Astrocyte of the spinal cord (primary cell): ENCODE measurements around the gene INIP.
A peak's percentile ranks its signal among the peaks of the same experiment; 100 is the strongest.

Experiments
- DNase-seq: peaks from one replicate; pipeline ENCODE4 v3.0.0; 2011; ENCODE audit warnings: low read depth, low spot score
- H3K4me3 ChIP-seq: 2 replicates; pipeline ENCODE4 v1.5.1; 2011; ENCODE audit warnings: low read depth, mild to moderate bottlenecking, low read length, moderate library complexity
- in situ Hi-C: cut with HindIII; loops from 2 replicates; pipeline ENCODE4 v1.10.0; 2017; ENCODE audit warnings: low sequenced_read_pairs
- TF ChIP-seq, protein P1 (sequence below): IDR thresholded peaks from 2 replicates; pipeline ENCODE4 v1.5.1; 2012; ENCODE audit warnings: low read depth, mild to moderate bottlenecking, low read length, inconsistent platforms

Gene INIP

DNA sequence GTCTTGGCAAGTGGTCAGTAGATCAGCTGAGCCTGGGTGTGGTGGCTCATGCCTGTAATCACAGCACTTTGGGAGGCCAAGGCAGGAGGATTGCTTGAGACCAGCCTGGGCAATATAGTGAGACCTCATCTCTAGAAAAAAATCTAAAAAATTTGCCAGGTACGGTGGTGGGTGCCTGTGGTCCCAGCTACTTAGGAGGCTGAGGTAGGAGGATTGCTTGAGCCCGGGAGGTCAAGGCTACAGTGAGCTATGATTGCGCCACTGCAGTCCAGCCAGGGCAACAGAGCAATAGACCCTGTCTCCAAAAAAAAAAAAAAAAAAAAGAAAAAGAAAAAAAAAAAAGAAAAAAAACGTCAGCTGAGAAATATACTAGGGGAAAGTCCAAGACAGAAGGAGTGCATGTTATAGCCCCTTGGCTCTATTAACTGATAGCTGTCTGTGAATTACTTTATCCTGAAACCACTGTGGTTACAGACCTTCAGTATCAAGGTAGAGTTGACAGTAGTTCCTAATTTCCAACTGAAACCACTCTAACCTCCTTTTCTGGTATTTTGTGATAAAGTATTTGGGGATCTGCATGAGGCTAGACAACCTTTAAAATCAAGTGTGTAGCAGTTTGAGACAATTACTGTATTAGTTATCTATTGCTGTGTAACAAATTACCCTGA, 2.3 kb upstream of the INIP start:
- TF ChIP-seq, protein P1, sequence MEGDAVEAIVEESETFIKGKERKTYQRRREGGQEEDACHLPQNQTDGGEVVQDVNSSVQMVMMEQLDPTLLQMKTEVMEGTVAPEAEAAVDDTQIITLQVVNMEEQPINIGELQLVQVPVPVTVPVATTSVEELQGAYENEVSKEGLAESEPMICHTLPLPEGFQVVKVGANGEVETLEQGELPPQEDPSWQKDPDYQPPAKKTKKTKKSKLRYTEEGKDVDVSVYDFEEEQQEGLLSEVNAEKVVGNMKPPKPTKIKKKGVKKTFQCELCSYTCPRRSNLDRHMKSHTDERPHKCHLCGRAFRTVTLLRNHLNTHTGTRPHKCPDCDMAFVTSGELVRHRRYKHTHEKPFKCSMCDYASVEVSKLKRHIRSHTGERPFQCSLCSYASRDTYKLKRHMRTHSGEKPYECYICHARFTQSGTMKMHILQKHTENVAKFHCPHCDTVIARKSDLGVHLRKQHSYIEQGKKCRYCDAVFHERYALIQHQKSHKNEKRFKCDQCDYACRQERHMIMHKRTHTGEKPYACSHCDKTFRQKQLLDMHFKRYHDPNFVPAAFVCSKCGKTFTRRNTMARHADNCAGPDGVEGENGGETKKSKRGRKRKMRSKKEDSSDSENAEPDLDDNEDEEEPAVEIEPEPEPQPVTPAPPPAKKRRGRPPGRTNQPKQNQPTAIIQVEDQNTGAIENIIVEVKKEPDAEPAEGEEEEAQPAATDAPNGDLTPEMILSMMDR, result no peak
- in situ Hi-C loops, result no loop called here
- H3K4me3 ChIP-seq, result no peak overlapping the region
- no peak for DNase-seq

DNA sequence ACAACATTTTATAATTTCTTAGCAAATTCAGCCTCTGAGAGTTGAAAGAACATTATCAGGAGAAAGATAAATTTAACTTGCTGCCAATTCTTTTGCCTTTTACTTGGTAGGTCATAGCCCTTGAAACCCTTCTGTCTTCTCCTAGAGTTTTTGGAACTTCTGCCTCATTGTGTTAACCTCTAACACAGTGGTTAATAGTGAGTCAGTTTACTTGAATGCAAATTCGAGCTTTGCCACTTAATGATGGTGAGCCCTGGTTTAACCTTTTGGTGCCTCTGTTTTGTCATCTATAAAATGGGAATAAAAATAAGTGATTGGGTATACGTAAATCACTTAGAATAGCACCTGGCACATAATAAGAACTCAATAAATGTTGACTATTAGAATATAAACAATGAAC, 1.8 kb upstream of the INIP start:
- no peak overlapping the region for H3K4me3 ChIP-seq
- TF ChIP-seq, protein P1, result no peak
- in situ Hi-C loops, result no loop called here
- no peak for DNase-seq

DNA sequence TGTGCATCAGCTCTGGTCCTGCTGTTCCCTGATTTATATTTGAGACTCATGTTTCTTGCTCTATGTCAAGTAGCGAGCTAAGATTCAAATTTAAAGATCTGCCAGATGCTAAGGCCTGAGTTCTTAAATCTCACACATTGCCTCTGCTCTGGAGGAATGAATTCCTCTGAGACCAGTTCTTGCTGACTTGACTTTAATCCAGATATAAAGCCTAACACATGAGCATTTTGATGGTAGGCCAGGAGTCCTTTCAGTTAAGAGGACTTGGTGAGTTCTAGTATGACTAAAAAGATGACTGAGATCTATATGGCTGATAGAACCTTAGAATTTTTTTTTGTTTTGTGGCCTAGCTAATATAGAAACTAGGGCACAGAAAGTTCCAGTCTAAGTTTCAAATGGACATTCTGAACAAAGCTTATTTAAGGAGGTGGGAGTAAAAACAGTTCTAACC, 1.3 kb upstream of the INIP start:
- in situ Hi-C loops, result no loop called here
- no peak overlapping the region for H3K4me3 ChIP-seq
- TF ChIP-seq, protein P1, result no peak
- DNase-seq, result no peak

DNA sequence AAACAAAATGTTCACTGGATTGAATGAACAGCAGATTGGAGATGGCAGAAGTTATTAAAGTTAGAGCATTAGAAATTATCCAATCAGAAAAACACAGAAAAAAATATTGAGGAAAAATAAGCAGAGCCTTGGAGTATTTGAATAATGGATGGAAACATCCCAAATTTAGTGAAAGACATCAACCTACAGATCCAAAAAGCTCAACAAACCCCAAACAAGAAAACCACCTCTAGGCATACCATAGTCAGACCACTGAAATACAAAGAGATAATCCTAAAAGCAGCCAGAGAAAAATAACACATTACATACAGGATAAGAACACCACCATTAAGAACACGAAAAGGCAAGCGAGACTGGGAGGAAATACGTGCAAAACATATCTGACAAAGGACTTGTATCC, 5.2 kb downstream of the INIP start:
- TF ChIP-seq, protein P1, result no peak
- in situ Hi-C loops, result no loop called here
- no peak for DNase-seq
- H3K4me3 ChIP-seq, result no peak overlapping the region

DNA sequence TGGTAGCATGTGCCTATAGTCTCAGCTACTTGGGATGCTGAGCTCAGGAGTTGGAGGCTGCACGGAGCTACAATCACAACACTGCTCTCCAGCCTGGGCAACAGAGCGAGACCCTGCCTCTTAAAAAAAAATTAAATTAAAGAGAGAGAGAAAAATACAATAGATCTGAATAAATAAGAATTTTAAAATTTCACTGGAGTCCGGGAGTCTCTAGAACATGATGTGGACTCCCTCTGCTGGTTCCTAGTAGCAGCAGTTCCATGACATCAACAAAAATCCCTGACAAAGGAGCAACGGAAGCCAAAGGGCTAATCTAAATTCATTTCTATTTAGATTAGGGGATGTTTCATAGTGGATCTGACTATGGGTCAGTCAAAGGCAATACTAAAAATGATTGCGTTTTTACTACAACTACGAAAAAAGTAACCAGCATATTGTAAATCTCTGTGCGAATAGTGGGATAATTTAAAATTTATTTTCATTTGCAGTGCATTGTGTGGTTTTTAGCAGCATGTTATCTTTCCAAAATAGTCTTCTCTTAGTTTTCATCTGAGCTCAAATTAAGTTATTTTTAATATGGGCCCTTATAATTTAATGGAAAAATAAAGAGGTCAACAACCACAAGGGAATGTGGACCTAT, 6.7 kb downstream of the INIP start:
- H3K4me3 ChIP-seq, result no peak overlapping the region
- in situ Hi-C loops, result no loop called here
- peak; percentile 47 for DNase-seq
- TF ChIP-seq, protein P1, result peak; percentile 78

DNA sequence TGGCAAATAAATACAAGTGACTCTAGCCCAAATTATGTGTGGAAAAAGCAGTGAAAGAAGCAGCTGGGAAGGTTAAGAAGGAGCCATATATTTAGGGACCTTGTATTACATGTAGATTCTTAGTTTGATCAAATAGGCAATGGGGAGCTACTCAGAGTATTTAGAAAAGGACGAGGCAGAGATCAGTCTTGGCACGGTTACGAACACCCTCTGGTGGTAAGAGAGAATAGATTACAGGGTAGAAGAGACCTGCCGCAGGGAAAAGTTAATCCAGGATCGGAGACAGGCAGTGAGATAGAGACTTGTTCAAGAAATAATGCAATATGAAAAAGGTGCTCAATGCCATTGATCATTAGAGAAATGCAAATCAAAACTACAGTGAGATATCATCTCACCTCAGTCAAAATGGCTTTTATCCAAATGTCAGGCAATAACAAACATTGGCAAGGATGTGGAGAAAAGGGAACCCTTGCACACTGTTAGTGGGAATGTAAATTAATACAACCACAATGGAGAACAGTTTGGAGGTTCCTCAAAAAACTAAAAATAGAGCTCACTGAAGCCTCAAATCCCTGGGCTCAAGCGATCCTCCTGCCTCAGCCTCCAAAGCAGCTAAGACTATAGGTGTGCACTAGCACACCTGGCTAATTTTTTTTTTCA, 12.0 kb downstream of the INIP start:
- TF ChIP-seq, protein P1, result peak; percentile 61
- H3K4me3 ChIP-seq, result no peak overlapping the region
- in situ Hi-C loops, result no loop called here
- peak; percentile 65 for DNase-seq
